HT1080 (cell line): ENCODE data around the gene PRR14L. TPM values are rescaled to one million over a fixed set of nuclear protein-coding genes. Genes with fewer than 3 reads are reported as not detected.
"Not testable (repeated sequence)": the region's sequence is repeated elsewhere in the genome, so short reads cannot be mapped to it uniquely, and the experiment has no call there.

Source experiments
- DNase-seq: peaks from one replicate; pipeline ENCODE4 v3.0.0-alpha.2; 2015; ENCODE audit warnings: low read depth
- total RNA-seq: library from RNA; depleted of rRNA; stranded (reverse); fragments of >200 nt; shearing (Covaris generic); gene quantifications from 2 replicates; pipeline ENCODE4 v1.2.3, GENCODE V29; 2014

The PRR14L gene
- total RNA-seq, 1 experiment from 2014 or later = 13.5 TPM

DNA sequence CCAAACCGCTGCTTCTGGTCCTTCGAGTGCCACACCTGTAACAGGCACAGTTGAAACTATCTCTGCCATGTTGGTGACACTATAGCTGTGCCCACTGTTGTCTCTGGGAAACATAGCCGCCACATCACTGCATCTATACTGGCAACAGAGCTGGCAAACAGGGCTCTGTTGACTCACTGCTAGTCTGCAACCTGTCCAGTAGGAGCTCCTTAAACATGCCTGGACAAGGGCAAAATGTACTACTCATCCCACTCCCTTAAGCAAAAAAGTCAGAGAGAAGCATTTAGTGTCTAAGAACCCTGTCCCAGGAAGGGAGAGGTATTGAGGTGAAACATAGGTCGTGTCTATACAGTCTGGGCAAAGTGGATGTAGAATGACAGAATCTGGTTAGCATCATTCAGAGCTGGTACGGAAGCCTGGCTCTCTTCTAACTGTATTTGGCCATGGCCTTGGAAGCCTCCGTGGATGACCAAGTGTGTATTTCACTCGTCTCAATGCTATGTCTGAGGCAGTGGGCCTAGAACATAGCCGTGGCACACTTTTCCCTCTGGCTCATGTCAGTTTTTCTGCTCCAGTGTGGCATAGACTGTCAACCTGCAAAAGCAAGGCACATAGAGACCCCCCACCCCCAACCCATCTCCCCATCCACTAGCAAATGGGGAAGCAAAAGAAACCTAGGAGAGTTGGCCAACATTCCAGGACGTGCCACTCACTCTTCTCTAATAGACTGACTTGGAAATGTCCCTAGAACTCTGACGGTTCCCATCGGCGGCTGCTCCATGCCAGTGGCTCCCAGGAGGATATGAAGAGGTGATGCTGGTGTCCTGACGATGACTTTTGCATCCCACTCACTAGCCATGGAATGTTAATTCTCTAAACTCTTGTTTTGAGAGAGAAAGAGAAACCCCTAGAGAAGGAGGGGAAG, 66.5 kb downstream of the PRR14L start:
- DNase-seq = no peak

DNA sequence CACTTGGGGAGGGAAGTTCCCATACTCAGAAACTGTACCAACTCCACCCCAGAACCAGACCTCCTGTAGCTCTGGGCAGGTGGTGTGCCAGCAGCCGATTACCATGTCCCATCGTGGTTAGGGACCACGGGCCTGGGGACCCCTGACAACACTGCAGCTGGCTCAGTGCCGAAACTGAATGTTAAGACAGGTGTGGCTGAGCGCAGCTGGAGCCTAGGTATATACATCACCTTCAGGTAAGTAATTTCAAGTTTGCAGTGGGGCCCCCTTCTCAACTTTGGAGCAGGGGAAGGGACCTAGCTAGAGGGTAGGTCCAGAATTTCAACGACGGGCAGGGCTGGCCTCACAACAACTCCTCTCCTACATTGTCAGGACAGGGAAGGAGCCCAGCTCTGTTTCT, 67.2 kb downstream of the PRR14L start:
- DNase-seq = no peak

DNA sequence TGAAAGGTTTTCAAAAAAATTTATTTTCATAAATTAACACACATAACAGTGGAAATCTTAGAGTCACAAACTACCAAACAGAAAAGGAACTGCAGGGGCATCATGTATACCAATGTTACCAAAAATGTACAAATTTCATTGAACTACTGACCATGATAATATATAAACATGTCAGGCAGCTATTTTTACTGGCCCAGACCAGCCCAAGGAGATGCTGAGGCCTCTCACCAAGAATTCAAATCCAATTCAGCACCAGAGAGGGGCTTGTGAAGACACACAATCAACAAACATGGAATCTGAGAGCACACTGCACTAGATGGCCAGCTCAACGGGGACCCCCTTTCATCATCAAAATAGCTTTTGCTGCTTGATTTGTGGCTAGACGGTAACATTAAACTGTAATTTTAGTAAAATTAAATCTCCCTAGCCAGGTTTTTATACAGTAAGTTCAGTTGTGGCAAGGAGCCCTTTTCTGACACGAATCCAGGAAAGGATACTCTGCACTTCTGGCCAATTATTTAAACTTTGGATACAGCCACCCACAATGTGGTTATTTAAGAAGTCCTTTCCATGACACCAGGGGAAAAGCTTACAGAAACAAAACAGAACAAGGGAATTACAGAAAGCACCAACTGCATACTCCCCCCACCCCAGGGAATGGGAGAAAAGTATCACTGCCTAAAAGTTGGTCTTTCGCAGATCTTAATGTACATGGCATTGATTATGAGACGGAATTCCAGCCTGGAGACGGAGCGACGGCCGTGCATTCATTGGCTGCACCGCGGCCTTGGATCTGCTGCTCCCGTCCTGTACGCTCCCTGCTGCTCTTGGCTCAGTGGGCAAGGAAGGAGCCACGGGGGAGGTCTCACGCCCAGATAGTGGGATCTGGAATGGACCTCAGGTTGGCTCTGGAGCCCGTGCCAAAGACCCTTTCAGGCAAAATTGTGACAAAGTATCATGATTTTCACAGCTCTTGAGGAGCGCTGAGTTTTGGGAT, 68.3 kb downstream of the PRR14L start:
- DNase-seq = no peak

DNA sequence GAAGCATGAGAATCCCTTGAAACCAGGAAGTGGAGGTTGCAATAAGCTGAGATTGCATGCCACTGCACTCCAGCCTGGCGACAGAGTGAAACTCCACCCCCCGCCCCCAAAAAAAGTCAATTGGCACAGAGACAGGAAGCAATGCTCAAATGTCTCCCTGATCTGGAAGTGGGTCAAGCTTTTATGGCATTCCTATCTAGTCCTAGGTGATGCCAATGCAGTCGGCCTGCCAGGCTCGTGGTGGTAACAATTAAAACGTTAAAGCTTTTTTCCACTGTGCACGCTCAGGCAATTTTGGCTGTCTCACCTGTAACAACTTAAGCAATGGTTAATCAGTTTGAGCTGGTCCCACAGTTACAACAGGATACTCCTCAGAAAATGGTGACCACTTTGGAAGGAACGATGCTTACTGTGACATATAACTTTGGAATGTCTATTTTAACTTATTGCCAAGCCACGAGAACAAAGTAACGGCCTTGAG, 69.0 kb downstream of the PRR14L start:
- peak; percentile 46 for DNase-seq

DNA sequence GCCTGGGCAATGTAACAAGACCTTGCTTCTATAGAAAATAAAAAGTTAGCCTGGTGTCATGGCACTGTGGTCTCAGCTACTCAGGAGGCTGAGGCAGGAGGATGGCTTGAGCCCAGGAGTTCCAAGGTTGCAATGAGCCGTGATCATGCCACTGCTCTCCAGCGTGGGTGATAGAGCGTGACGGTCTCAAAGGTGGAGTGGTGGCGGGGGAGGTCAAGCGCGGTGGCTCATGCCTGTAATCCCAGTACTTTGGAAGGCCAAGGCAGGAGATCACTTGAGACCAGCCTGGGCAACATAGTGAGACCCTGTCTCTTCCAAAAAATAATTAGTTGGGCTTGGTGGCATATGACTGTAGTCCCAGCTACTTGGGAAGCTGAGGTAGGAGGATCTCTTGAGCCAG, 71.2 kb downstream of the PRR14L start:
- DNase-seq = no peak

DNA sequence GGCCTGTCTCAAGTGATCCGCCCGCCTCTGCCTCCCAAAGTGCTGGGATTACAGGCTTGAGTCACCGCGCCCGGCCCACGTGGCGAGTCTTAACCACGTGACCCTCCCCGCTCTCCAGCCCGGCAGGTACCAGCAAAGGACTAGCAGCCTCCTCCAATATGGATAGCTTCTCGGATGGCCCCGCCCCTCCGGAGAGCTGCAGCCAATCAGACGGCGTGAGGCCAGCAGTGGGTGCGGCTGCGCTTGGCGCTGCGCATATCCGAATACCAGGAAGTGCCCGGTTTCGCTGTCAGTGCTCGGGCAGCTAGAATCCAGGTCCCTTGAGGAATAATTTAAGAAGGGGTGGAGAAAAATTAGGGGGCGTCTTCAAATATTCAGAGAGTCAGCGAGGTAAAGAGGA, 73.2 kb downstream of the PRR14L start:
- DNase-seq = no peak

DNA sequence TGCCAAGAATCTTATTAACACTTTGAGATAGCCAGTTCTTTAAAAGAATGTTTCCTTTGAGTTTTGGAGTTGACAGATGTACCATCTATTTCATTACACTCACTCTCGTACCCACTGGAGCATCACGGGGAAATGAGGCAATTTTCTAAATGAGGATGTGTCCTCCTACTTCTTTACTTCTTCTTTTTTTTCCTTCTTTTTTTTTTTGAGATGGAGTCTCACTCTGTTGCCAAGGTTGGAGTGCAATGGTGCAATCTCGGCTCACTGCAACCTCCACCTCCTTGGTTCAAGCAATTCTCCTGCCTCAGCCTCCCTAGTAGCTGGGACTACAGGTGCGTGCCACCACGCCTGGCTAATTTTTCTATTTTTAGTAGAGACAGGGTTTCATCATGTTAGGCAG, 75.7 kb downstream of the PRR14L start:
- DNase-seq = not testable (repeated sequence)

DNA sequence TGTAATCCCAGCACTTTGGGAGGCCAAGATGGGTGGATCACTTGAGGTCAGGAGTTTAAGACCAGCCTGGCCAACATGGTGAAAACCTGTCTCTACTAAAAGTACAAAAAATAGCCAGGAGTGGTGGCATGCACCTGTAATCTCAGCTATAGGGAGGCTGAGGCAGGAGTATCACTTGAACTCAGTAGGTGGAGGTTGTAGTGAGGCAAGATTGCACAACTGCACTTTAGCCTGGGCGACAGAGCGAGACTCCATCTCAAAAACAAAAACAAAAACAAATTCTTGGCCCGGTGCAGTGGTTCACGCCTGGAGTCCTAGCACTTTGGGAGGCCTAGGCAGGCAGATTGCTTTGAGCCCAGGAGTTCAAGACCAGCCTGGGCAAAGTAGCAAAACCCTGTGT, 81.1 kb downstream of the PRR14L start:
- DNase-seq = not testable (repeated sequence)

DNA sequence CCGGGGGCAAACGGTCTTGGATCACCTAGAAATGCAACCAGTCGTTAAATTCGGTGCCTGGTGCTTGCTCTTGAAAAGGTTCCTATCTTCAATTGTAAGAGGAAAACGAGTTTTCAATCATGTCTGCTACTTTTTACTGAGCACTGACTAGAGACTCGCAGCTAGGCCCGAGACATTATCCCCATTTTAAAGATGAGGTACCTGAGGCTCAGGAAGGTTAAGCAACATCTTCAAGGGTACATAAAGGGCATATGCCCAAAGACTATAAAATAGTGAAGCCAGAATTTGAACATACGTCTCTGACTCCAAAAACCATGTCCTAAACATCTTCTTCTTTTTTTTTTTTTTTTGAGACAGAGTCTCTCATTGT, 87.3 kb downstream of the PRR14L start:
- no peak for DNase-seq

DNA sequence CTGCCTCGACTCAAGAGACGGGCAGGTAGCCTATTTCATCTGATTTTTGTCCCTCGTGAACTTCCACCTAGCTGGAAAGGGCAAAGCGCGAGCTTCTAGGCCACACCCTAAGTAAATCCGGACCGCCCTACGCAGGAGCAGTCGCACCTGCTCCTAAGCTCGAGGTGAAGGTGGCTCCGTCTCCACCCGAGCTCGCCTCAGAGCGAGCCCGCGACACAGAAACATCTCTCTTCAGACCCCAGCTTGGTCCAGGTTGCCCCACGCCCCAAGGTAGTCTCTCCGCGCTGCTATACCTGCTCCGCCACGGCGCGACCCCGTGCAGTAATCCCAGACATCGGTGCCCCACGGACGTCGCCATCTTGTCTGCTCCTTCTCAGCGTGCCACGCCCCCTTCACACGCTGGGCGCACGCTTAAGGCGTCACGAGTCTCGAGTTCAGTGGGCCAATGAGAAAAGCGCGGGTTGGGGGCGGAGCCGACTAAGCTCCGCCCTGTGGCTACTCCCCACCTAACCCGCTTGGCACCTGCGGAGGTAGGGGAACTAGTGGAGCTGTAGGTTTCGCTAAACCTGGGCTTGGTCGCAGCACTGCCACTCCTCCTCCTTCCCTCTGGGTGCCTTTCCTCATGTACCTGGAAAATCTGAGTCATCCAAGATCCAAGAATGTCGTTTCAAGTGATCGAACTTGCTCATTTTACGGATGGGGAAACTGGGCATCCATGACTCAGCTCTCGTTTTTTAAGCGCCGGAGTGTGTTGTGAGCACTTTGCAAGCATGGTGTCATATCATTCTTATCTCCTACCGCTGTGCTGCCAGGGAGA, 87.9 kb downstream of the PRR14L start, which contains the start of gene PISD:
PISD (minus strand) TSS at position 365 of the 817 bp plus-strand sequence; CDS start at position 358, 7 bp downstream.
- DNase-seq = peak; percentile 91

DNA sequence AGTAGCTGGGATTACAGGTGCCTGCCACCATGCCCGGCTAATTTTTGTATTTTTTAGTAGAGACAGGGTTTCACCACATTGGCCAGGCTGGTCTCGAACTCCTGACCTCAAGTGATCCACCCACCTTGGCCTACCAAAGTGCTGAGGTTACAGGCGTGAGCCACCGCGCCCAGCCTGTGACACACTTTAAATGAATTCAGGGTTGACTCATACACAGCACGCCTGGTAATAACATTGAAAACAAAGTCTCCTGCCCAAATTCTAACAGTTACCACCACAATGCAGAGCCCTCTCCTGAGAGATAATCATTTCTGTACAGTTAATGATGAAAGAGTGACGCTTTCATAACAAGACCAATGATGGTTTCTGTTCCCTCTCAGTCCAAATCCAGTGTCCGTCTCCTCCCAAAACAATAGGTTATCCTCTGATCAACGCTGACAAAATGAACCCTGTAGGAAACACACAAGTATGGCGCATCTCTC, 89.0 kb downstream of the PRR14L start:
- peak; percentile 78 for DNase-seq

DNA sequence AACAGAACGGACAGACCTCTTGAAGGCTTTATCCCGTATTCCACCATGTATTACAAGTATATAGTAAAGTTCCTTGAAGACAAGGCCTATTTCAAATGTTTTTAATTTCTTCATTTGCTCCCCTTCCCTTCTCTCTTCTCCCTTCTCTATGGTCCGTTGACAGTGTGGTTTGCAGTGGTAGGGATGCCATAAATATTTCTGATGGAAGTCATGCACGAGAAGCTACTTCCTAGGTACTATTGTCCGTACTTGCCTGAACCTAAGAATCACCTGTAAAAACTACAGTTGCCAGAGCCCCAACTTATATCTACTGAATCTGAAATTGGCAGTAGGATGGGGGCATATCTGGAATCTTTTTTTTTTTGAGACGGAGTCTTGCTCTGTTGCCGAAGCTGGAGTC, 90.7 kb downstream of the PRR14L start:
- DNase-seq = no peak

DNA sequence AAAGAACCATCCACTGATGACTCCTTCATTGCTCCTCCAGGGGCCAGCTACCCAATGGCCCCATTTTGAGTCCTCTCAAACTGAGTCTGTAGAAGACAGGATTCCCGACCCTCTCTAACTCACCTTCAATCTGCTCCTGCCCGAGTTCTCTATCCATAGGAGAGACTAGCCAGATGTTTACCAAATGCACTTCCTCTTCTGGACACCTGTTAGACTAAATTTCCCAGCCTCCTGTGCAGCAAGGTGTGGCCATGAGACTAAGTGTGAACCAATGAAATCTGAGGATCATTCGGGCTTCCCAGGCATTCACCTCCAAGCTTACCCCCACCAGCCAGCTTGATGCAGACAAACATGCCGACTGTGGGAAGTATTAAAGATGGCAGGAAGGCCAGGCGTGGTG, 95.5 kb downstream of the PRR14L start:
- DNase-seq = no peak

DNA sequence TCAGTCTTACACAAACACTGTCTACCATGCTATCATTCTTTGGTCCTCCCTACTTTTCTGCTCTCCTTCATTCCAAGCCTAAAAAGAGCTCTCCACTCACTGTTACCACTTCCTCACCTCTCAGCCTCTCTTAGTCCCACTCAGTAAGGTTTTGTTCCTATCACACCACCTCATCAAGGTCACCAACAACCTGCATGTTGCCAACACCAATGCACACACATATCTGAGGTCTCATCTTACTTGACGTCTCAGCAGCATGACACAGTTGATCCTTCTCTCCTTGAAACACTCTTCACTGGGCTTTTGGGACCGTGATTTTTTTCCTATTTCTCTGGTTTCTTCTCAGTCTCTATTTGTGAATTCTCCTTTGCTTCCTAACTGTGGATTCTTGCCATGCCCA, 96.0 kb downstream of the PRR14L start:
- no peak for DNase-seq

DNA sequence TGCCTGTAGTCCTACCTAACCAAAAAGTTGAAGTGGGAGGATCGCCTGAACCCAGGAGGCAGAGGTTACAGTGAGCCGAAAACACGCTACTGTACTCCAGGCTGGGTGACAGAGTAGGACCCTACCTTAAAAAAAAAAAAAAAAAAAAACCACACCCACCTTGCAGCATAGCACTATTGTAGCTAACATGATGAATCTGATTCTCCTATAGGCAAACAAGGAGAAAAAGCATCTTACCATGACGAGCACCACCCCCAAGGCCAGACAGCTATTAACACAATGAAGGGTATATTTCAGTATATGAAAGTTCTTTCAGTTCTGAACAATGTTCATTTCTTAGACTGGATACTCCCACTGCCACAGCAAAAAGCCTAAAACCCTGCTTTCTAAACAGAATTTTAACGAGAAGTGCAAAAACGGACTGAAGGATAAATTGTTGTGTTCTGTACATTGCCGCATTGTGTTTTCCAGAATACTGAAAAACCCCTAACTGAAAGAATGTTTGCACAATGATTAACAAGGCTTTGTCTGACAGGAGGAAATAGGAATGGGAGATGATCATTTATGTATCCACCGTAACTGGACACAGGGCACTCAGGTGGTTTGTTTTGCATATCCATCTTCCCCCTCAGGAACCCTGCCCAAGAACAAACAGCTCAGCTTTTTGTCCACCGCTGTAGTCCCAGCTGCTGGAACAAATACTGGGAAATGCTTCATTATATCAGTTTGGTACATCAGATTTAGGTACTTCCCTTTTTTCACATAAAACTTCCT, 96.8 kb downstream of the PRR14L start:
- DNase-seq = no peak

DNA sequence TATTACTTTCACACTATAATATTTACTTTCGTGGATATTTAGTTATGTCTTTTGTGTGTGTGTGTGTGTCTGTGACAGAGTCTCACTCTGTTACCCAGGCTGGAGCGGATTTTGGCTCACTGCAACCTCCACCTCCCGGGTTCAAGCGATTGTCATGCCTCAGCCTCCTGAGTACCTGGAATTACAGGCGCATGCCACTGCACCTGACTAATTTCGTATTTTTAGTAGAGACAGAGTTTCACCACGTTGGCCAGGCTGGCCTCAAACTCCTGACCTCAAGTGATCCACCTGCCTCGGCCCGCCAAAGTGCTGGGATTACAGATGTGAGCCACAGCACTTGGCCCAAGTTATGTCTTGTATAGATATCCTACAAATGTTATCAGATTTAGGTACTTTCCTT, 97.8 kb downstream of the PRR14L start:
- no peak for DNase-seq

DNA sequence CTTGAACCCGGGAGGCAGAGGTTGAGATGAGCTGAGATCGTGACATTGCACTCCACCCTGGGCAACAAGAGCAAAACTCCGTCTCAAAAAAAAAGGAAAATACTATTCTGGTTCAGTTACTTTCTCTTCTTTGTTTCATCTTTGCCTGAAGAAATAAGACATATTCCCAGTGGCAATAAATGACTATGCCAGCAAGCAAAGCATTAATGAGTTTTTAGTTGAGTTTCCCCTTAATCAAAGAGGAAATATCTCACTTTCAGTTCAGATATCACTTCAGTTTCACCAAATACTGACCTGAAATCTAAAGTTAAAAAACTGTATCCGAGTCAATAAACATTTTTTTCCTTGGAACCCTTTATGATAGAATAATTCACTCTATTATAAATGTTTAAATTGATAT, 98.3 kb downstream of the PRR14L start:
- DNase-seq = no peak

DNA sequence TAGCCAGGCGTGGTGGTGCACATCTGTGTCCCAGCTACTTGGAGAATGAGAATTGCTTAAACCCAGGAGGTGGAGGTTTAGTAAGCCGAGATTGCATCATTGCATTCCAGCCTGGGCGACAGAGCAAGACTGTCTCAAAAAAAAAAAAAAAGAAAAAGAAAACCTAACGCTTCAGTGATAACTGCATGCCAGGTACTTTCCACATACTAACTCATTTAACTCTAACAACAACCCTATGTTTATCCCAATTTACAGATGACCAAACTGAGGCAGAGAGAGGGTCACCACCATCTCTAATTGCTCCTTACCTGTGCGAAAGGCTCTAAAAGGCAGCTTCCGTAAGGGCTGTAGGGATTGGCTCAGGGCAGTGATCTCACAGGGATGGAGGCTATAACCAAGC, 99.5 kb downstream of the PRR14L start:
- peak; percentile 28 for DNase-seq

DNA sequence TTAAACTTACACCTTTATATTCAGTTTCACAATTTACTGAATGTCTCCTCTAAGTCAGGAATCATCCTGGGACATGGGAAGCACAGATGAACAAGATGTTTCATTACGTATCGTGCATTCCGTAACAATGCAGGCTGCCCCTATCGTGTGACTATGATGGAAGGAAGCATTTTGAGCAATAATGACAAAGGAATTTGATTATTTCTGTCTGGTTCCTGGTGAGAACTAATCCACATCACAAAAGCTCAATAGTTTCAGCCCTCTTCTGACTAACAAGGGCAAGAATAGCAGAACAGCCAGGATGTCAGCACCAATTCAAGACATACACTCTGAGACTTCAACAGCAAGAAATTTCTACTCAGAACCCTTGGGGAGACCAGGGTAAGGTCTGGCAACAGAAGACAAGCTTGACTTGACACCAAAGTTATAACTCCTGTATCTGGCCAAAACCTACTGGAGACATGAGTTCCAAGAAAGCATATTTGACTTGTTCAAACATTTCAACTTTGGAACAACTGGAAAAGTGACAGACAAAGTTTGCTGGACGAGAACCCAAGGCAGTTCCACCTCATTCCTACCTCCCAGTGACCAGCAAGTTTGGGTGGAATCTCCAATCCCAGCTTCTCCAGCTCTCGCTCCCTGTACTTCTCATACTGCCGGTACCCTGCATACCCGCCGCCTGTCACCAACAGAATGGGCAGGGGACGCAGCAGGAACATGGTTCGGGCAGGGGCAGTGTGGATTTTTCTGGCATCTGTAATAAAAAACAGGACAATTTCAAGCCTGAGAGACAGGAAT, 102.2 kb downstream of the PRR14L start:
- DNase-seq = no peak
